ENCODE measurements around the gene UBE2Q2. TPM values are rescaled to one million over a fixed set of nuclear protein-coding genes. Genes with fewer than 3 reads are reported as not detected.
"Not testable (repeated sequence)": the region's sequence is repeated elsewhere in the genome, so short reads cannot be mapped to it uniquely, and the experiment has no call there.

The UBE2Q2 gene
- 10 to 100 TPM; 17.6 to 18.8 TPM for total RNA-seq

GRCh38 chr15:75842722-75843677, at the start of gene UBE2Q2:
Gene UBE2Q2, plus strand, starts transcription at chr15:75843447. Its CDS starts 220 bp downstream, at chr15:75843667.
- Mint-ChIP-seq H3K36me3 (peaks cover 19% of the 10 kb centered on the region), H3K4me1 (peaks cover 31% of the 10 kb centered on the region), H3K9me3 (no peaks in the 10 kb centered on the region), H3K27me3 (peaks cover 18% of the 10 kb centered on the region), H3K27ac (peak within 1 kb of the TSS; percentile 69), H3K4me3 (peak within 1 kb of the TSS; percentile 86)
- DNase-seq: peak; percentile 81

- H3K36me3 Mint-ChIP-seq: no peaks in the 10 kb centered on the region
- no peak overlapping the region for H3K27ac Mint-ChIP-seq
- H3K4me1 Mint-ChIP-seq: no peaks in the 10 kb centered on the region
- H3K9me3 Mint-ChIP-seq: no peaks in the 10 kb centered on the region
- DNase-seq: no peak
- H3K4me3 Mint-ChIP-seq: no peak overlapping the region
- H3K27me3 Mint-ChIP-seq: peaks cover 42% of the 10 kb centered on the region
Observed at GRCh38 chr15:75796321-75796720, 46.9 kb upstream of the UBE2Q2 start.

GRCh38 chr15:75797146-75797545, 46.1 kb upstream of the UBE2Q2 start:
- H3K27me3 Mint-ChIP-seq: peaks cover 50% of the 10 kb centered on the region
- H3K9me3 Mint-ChIP-seq, H3K27ac Mint-ChIP-seq, H3K4me1 Mint-ChIP-seq, H3K36me3 Mint-ChIP-seq, H3K4me3 Mint-ChIP-seq, DNase-seq: not testable (repeated sequence)

- H3K27ac Mint-ChIP-seq: no peak overlapping the region
- no peak overlapping the region for H3K4me3 Mint-ChIP-seq
- H3K4me1 Mint-ChIP-seq: peaks cover 3% of the 10 kb centered on the region
- peaks cover 52% of the 10 kb centered on the region for H3K27me3 Mint-ChIP-seq
- H3K9me3 Mint-ChIP-seq: no peaks in the 10 kb centered on the region
- DNase-seq: no peak
- H3K36me3 Mint-ChIP-seq: no peaks in the 10 kb centered on the region
Observed at GRCh38 chr15:75799190-75799589, 44.1 kb upstream of the UBE2Q2 start.

- H3K4me1 Mint-ChIP-seq, DNase-seq, H3K27ac Mint-ChIP-seq, H3K4me3 Mint-ChIP-seq, H3K36me3 Mint-ChIP-seq, H3K9me3 Mint-ChIP-seq: not testable (repeated sequence)
- H3K27me3 Mint-ChIP-seq: peaks cover 51% of the 10 kb centered on the region
Observed at GRCh38 chr15:75800409-75800808, 42.8 kb upstream of the UBE2Q2 start.

GRCh38 chr15:75801859-75802593, 41.2 kb upstream of the UBE2Q2 start:
- H3K27me3 Mint-ChIP-seq: peaks cover 44% of the 10 kb centered on the region
- no peak overlapping the region for H3K27ac Mint-ChIP-seq
- peaks cover 3% of the 10 kb centered on the region for H3K4me1 Mint-ChIP-seq
- no peaks in the 10 kb centered on the region for H3K36me3 Mint-ChIP-seq
- H3K9me3 Mint-ChIP-seq: no peaks in the 10 kb centered on the region
- H3K4me3 Mint-ChIP-seq: peak overlapping the region; percentile 30
- DNase-seq: peak; percentile 77

GRCh38 chr15:75807486-75807885, 35.8 kb upstream of the UBE2Q2 start:
- not testable (repeated sequence) for DNase-seq, H3K4me1 Mint-ChIP-seq, H3K27me3 Mint-ChIP-seq, H3K27ac Mint-ChIP-seq, H3K4me3 Mint-ChIP-seq, H3K36me3 Mint-ChIP-seq, H3K9me3 Mint-ChIP-seq

- not testable (repeated sequence) for DNase-seq, H3K9me3 Mint-ChIP-seq, H3K27me3 Mint-ChIP-seq, H3K4me1 Mint-ChIP-seq, H3K36me3 Mint-ChIP-seq, H3K4me3 Mint-ChIP-seq, H3K27ac Mint-ChIP-seq
Observed at GRCh38 chr15:75808009-75808408, 35.2 kb upstream of the UBE2Q2 start.

GRCh38 chr15:75808563-75808962, 34.7 kb upstream of the UBE2Q2 start:
- Mint-ChIP-seq H3K4me3 (no peak overlapping the region), H3K27me3 (no peaks in the 10 kb centered on the region), H3K27ac (no peak overlapping the region)

GRCh38 chr15:75809986-75810750, 33.1 kb upstream of the UBE2Q2 start:
- Mint-ChIP-seq H3K36me3 (no peaks in the 10 kb centered on the region), H3K4me3 (no peak overlapping the region), H3K27ac (no peak overlapping the region), H3K27me3 (no peaks in the 10 kb centered on the region), H3K4me1 (no peaks in the 10 kb centered on the region), H3K9me3 (no peaks in the 10 kb centered on the region)
- DNase-seq: no peak

More at GRCh38 chr15:75808563-75808962, 34.7 kb upstream of the UBE2Q2 start:
- no peaks in the 10 kb centered on the region for H3K9me3 Mint-ChIP-seq
- H3K4me1 Mint-ChIP-seq: no peaks in the 10 kb centered on the region
- no peak for DNase-seq
- no peaks in the 10 kb centered on the region for H3K36me3 Mint-ChIP-seq

GRCh38 chr15:75810874-75811498, 32.3 kb upstream of the UBE2Q2 start:
- Mint-ChIP-seq H3K36me3 (no peaks in the 10 kb centered on the region), H3K9me3 (no peaks in the 10 kb centered on the region), H3K27me3 (no peaks in the 10 kb centered on the region), H3K4me3 (no peak overlapping the region), H3K27ac (no peak overlapping the region), H3K4me1 (peaks cover under 1% of the 10 kb centered on the region)
- no peak for DNase-seq

GRCh38 chr15:75811626-75812025, 31.6 kb upstream of the UBE2Q2 start:
- Mint-ChIP-seq H3K36me3 (no peaks in the 10 kb centered on the region), H3K27me3 (no peaks in the 10 kb centered on the region), H3K4me1 (peaks cover 5% of the 10 kb centered on the region), H3K9me3 (no peaks in the 10 kb centered on the region), H3K27ac (no peak overlapping the region), H3K4me3 (no peak overlapping the region)
- DNase-seq: no peak

- peaks cover 16% of the 10 kb centered on the region for H3K4me1 Mint-ChIP-seq
- H3K27ac Mint-ChIP-seq: no peak overlapping the region
Observed at GRCh38 chr15:75814794-75815193, 28.5 kb upstream of the UBE2Q2 start.

GRCh38 chr15:75815811-75816719, 27.2 kb upstream of the UBE2Q2 start:
- Mint-ChIP-seq H3K4me1 (peaks cover 18% of the 10 kb centered on the region), H3K27me3 (no peaks in the 10 kb centered on the region), H3K36me3 (no peaks in the 10 kb centered on the region), H3K9me3 (no peaks in the 10 kb centered on the region), H3K27ac (no peak overlapping the region), H3K4me3 (no peak overlapping the region)
- no peak for DNase-seq

More at GRCh38 chr15:75814794-75815193, 28.5 kb upstream of the UBE2Q2 start:
- H3K4me3 Mint-ChIP-seq: no peak overlapping the region
- H3K9me3 Mint-ChIP-seq: no peaks in the 10 kb centered on the region
- no peak for DNase-seq
- H3K36me3 Mint-ChIP-seq: no peaks in the 10 kb centered on the region
- H3K27me3 Mint-ChIP-seq: no peaks in the 10 kb centered on the region
